Tibial nerve (tissue), 3 donors: ENCODE measurements around the gene LCORL.

Experiments used
- POLR2A ChIP-seq, 2 donors: fragments of 450-650 bp; IDR thresholded peaks; one replicate each; pipeline ENCODE4 v1.6.1; 2017; ENCODE audit warnings: antibody characterized with exemption in 2 of 2, mild to moderate bottlenecking in 2 of 2, moderate library complexity in 2 of 2
- TF ChIP-seq, protein P1 (sequence below), 5 experiments: fragments of 200-600 bp in 3 of 5; fragments of 450-650 bp in 2 of 5; sonication (generic) in 3 of 5; IDR thresholded peaks; one replicate each; pipeline ENCODE4 v1.5.1; 2016 to 2019; ENCODE audit warnings: antibody characterized with exemption in 5 of 5, mild to moderate bottlenecking in 3 of 5, moderate library complexity in 2 of 5

DNA sequence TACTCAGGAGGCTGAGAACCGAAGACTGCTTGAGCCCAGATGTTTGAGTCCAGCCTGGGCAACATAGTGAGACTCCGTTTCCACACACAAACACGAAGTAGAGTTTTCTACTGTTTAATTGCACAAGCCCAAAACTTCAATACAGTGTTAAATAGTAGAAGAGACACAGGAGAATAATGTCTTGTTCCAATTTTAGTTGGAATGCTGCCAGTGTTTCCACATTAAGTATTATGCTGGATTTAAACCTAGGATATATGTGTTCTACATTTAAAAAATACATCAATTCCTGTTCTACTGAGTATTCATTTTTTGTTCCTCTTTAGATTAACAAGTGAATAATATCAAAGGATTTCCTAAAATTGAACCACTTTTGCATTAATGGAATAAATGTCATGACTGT lies 91.3 kb downstream of the LCORL start:
- TF ChIP-seq, protein P1, sequence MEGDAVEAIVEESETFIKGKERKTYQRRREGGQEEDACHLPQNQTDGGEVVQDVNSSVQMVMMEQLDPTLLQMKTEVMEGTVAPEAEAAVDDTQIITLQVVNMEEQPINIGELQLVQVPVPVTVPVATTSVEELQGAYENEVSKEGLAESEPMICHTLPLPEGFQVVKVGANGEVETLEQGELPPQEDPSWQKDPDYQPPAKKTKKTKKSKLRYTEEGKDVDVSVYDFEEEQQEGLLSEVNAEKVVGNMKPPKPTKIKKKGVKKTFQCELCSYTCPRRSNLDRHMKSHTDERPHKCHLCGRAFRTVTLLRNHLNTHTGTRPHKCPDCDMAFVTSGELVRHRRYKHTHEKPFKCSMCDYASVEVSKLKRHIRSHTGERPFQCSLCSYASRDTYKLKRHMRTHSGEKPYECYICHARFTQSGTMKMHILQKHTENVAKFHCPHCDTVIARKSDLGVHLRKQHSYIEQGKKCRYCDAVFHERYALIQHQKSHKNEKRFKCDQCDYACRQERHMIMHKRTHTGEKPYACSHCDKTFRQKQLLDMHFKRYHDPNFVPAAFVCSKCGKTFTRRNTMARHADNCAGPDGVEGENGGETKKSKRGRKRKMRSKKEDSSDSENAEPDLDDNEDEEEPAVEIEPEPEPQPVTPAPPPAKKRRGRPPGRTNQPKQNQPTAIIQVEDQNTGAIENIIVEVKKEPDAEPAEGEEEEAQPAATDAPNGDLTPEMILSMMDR (IDR thresholded peaks at IDR 0.05): no peak
- TF ChIP-seq POLR2A (IDR thresholded peaks at IDR 0.05): no peak
